Measurements from ENCODE around the gene VTI1A. TPM values are rescaled to one million over a fixed set of nuclear protein-coding genes. Genes with fewer than 3 reads are reported as not detected.

VTI1A gene
- total and polyA plus RNA-seq, 2 of the 4 experiments (the other 2 are of a cell fraction), result 9.7 to 24.9 TPM

DNA sequence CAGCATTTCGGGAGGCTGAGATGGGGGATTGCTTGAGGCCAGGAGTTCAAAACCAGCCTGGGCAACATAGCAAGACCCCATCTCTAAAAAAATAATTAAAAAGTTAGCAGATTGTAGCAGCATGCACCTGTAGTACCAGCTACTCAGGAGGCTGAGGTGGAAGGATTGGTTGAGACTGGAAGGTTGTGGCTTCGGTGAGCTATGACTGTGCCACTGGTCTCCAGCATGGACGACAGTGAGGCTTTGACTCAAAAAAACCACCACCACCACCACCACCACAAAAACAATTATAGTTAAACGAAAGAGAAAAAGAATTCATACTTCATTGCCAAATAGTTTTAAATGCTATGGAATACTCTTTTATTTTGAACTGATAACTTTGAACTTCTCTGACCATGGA, 63.4 kb downstream of the VTI1A start:
- Histone ChIP-seq H3K56ac (ENCODE audit: extremely low read depth, insufficient read depth, low read length) (no peak overlapping the region), H3K4ac (ENCODE audit: low read depth, low read length) (no peak overlapping the region), H2BK5ac (ENCODE audit: low read depth, low read length, poor library complexity, severe bottlenecking) (no peak overlapping the region), H2BK15ac (ENCODE audit: low read depth, low read length) (no peak overlapping the region), H3K9me3 (ENCODE audit: control insufficient read depth, insufficient read depth, low read length) (no peaks in the 10 kb centered on the region), H3K18ac (ENCODE audit: low read depth, low read length) (no peak overlapping the region), H3K27me3 (ENCODE audit: control insufficient read depth, insufficient read depth, low read length) (no peaks in the 10 kb centered on the region), H3K79me1 (ENCODE audit: low read depth in 1 of 2, low read length in 2 of 2) (peaks cover 2 to 5% of the 10 kb centered on the region in 2 experiments; a peak in 2 of 4 replicates), H3K9ac (ENCODE audit: low read depth, low read length) (no peak overlapping the region), H3K23ac (ENCODE audit: low read depth, low read length) (no peak overlapping the region), H2AFZ (replicated peaks; ENCODE audit: low read length, poor library complexity) (no peak overlapping the region), H3K4me2 (ENCODE audit: low read depth, low read length) (no peak overlapping the region), H3K27ac (ENCODE audit: insufficient read depth, low read length) (no peak overlapping the region), H3K4me1 (ENCODE audit: control insufficient read depth, insufficient read depth, low read length) (no peaks in the 10 kb centered on the region), H3K14ac (replicated peaks; ENCODE audit: low read depth, low read length) (no peak overlapping the region), H4K8ac (ENCODE audit: low read depth in 2 of 2, low read length in 2 of 2) (no peak overlapping the region), H3K9me1 (ENCODE audit: insufficient read depth, low read length) (no peaks in the 10 kb centered on the region), H4K5ac (ENCODE audit: low read depth, low read length) (no peak overlapping the region), H4K91ac (ENCODE audit: insufficient read depth, low read depth, low read length) (no peak overlapping the region), H2AK5ac (ENCODE audit: low read depth, low read length) (no peak overlapping the region), H3K4me3 (ENCODE audit: insufficient read depth, low read depth, low read length) (no peak overlapping the region), H2BK20ac (ENCODE audit: low read depth, low read length) (no peak overlapping the region), H3K36me3 (ENCODE audit: control insufficient read depth, insufficient read depth, low read length) (no peaks in the 10 kb centered on the region), H4K20me1 (ENCODE audit: insufficient read depth, low read length) (no peaks in the 10 kb centered on the region), H2BK120ac (ENCODE audit: low read depth, low read length) (no peak overlapping the region), H2AK9ac (replicated peaks; ENCODE audit: low read depth, low read length, poor library complexity) (no peak overlapping the region)
- ATAC-seq (ENCODE audit: low read depth) (no peak), DNase-seq (no peak)
- TF ChIP-seq, protein P1, sequence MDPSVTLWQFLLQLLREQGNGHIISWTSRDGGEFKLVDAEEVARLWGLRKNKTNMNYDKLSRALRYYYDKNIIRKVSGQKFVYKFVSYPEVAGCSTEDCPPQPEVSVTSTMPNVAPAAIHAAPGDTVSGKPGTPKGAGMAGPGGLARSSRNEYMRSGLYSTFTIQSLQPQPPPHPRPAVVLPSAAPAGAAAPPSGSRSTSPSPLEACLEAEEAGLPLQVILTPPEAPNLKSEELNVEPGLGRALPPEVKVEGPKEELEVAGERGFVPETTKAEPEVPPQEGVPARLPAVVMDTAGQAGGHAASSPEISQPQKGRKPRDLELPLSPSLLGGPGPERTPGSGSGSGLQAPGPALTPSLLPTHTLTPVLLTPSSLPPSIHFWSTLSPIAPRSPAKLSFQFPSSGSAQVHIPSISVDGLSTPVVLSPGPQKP (IDR thresholded peaks at IDR 0.05; ENCODE audit: borderline replicate concordance, low read depth, low read length), result no peak
- no peak for TF ChIP-seq CHD1 (IDR thresholded peaks at IDR 0.05; ENCODE audit: low read depth, low read length)
- no peak for TF ChIP-seq NFE2L2 (IDR thresholded peaks at IDR 0.05; ENCODE audit: low read depth, low read length)
- TF ChIP-seq, protein P2, sequence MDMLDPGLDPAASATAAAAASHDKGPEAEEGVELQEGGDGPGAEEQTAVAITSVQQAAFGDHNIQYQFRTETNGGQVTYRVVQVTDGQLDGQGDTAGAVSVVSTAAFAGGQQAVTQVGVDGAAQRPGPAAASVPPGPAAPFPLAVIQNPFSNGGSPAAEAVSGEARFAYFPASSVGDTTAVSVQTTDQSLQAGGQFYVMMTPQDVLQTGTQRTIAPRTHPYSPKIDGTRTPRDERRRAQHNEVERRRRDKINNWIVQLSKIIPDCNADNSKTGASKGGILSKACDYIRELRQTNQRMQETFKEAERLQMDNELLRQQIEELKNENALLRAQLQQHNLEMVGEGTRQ (IDR thresholded peaks at IDR 0.05; ENCODE audit: low read depth, low read length), result no peak
- TF ChIP-seq MAZ (IDR thresholded peaks at IDR 0.05; ENCODE audit: borderline replicate concordance, low read depth, low read length), result no peak
- TF ChIP-seq, protein P3, sequence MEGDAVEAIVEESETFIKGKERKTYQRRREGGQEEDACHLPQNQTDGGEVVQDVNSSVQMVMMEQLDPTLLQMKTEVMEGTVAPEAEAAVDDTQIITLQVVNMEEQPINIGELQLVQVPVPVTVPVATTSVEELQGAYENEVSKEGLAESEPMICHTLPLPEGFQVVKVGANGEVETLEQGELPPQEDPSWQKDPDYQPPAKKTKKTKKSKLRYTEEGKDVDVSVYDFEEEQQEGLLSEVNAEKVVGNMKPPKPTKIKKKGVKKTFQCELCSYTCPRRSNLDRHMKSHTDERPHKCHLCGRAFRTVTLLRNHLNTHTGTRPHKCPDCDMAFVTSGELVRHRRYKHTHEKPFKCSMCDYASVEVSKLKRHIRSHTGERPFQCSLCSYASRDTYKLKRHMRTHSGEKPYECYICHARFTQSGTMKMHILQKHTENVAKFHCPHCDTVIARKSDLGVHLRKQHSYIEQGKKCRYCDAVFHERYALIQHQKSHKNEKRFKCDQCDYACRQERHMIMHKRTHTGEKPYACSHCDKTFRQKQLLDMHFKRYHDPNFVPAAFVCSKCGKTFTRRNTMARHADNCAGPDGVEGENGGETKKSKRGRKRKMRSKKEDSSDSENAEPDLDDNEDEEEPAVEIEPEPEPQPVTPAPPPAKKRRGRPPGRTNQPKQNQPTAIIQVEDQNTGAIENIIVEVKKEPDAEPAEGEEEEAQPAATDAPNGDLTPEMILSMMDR (conservative IDR thresholded peaks at IDR 0.05; ENCODE audit: low read depth, low read length), result no peak
- no peak for TF ChIP-seq MAFK (IDR thresholded peaks at IDR 0.05; ENCODE audit: low read depth, low read length)
- TF ChIP-seq RAD21 (IDR thresholded peaks at IDR 0.05; ENCODE audit: low read length), result no peak
- TF ChIP-seq BHLHE40 (IDR thresholded peaks at IDR 0.05; ENCODE audit: low read depth, low read length), result no peak
- TF ChIP-seq POLR2A (IDR thresholded peaks at IDR 0.05; ENCODE audit: low read depth, low read length), result no peak
- dilution Hi-C loops (cut with HindIII; ENCODE audit: low sequenced_read_pairs, unreplicated experiment), result no loop called here
- WGBS, 2 experiments (ENCODE audit: extremely low coverage in 2 of 2, insufficient read length in 1 of 2), result no CpG with 5 or more reads among the region's 4 CpGs
- CTCF ChIA-PET, result interaction anchor here (0.6 to 0.7 kb wide), 2 partner anchors 38 to 145 kb away, joined by 3 to 4 read pairs; no protein-coding TSS in a partner anchor
- POLR2A ChIA-PET (ENCODE audit: unreplicated experiment), result no interaction called here
- intact Hi-C loops (cut with micrococcal nuclease), result no loop called here
- no TSS peak for BruUV-seq (replicated peaks)
- in situ Hi-C loops (cut with MboI; ENCODE audit: low sequenced_read_pairs), result no loop called here

Data from IMR-90 (cell line).